H1 (cell line): ENCODE data around the gene CEP152. TPM values are rescaled to one million over a fixed set of nuclear protein-coding genes. Genes with fewer than 3 reads are reported as not detected.

Experiments used
- E2F6 ChIP-seq: IDR thresholded peaks from 2 replicates; pipeline ENCODE4 v1.6.1; 2012; ENCODE audit warnings: inconsistent platforms
- EP300 ChIP-seq, 2 experiments: IDR thresholded peaks; 1 replicate in 1 of 2; 2 replicates in 1 of 2; pipeline ENCODE4 v1.6.1; 2011 to 2012; ENCODE audit warnings: low read depth in 2 of 2, low read length in 2 of 2, mild to moderate bottlenecking in 2 of 2, borderline replicate concordance in 1 of 2, inconsistent platforms in 1 of 2, moderate library complexity in 1 of 2
- JUN ChIP-seq: IDR thresholded peaks from 2 replicates; pipeline ENCODE4 v1.6.1; 2011; ENCODE audit warnings: low read depth, mild to moderate bottlenecking, improper control_type of control experiment, low read length
- RNF2 ChIP-seq: fragments of 200-900, 300-1000 bp; sonication (generic); IDR thresholded peaks from 2 replicates; pipeline ENCODE4 v1.7.1; 2016; ENCODE audit warnings: borderline replicate concordance, low read depth, mild to moderate bottlenecking, antibody characterized with exemption, low read length; ENCODE audit not compliant: poor library complexity, severe bottlenecking; ENCODE audit errors: missing control alignments
- SIN3A ChIP-seq, 2 experiments: IDR thresholded peaks in 1 of 2; conservative IDR thresholded peaks in 1 of 2; 2 replicates each; pipeline ENCODE4 v1.6.1; 2011 to 2012; ENCODE audit warnings: low read length in 2 of 2, improper control_type of control experiment in 1 of 2, low read depth in 1 of 2, mild to moderate bottlenecking in 1 of 2
- SP4 ChIP-seq: IDR thresholded peaks from 2 replicates; pipeline ENCODE4 v1.6.1; 2012; ENCODE audit warnings: low read length, inconsistent platforms
- SUZ12 ChIP-seq: fragments of 200-600 bp; sonication (generic); IDR thresholded peaks from 2 replicates; pipeline ENCODE4 v1.6.1; 2012; ENCODE audit warnings: mild to moderate bottlenecking, inconsistent platforms, low read length, moderate library complexity, mixed read lengths
- polyA plus RNA-seq, 7 experiments: library from polyadenylated mRNA; depleted of rRNA in 3 of 7; stranded (reverse) in 5 of 7; unstranded in 2 of 7; fragments of >200 nt in 5 of 7; fragments of 200-250 nt in 2 of 7; gene quantifications; 1 replicate in 5 of 7; 2 replicates in 1 of 7; 4 replicates in 1 of 7; pipeline versions ENCODE4 v1.2.1 to v1.2.3, GENCODE V29; 2011 to 2013; ENCODE audit warnings: missing spikeins in 2 of 7, mixed read lengths in 2 of 7
- total RNA-seq: library from RNA; stranded (reverse); fragmentation: NEBNext Ultra II Directional; extraction: Animal tissue kit (Norgen Biotek cat#: 25700); gene quantifications from 2 replicates; pipeline ENCODE4 v1.2.1, GENCODE V29; 2021

The CEP152 gene
- total and polyA plus RNA-seq, 2 of the 8 experiments (the other 6 are each of a cell fraction or from before 2014, with no cell fraction given): 1.4 to 16.2 TPM

DNA sequence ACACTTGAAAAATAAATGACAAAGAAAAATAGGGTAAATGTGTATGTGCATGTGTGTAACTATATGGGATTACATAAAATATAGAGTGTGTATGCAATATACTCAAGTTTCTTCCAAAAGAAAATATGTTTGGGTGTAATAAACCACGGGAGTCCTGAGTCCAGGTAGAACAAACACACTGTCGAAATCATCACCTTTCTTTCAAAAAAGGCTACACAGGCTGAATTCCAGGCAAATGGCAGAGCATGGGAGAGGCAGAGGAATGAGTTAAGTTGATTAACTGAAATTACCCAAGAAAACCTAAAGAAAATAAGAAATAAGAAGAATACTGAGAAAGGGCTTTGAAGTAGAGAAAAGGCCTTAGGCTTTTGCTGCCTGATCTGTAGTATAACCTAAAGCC, 26.1 kb downstream of the CEP152 start (continued):
- TF ChIP-seq E2F6: no peak
- no peak for TF ChIP-seq EP300 (IDR thresholded peaks at IDR 0.05; ENCODE audit: borderline replicate concordance in 1 of 2, low read depth in 2 of 2, low read length in 2 of 2)
- TF ChIP-seq SIN3A (conservative IDR thresholded peaks at IDR 0.05 in 1 of 2, IDR thresholded peaks at IDR 0.05 in 1 of 2; ENCODE audit: low read depth in 1 of 2, low read length in 2 of 2): no peak
- no peak for TF ChIP-seq JUN
- no peak for TF ChIP-seq SP4
- no peak for TF ChIP-seq RNF2
- TF ChIP-seq SUZ12: no peak
